Measurements from ENCODE around the gene PLA2G4C. TPM values are rescaled to one million over a fixed set of nuclear protein-coding genes. Genes with fewer than 3 reads are reported as not detected.

PLA2G4C gene
- total and polyA plus RNA-seq, 5 donors = 24.7 to 39.6 (median 30.1) TPM

DNA sequence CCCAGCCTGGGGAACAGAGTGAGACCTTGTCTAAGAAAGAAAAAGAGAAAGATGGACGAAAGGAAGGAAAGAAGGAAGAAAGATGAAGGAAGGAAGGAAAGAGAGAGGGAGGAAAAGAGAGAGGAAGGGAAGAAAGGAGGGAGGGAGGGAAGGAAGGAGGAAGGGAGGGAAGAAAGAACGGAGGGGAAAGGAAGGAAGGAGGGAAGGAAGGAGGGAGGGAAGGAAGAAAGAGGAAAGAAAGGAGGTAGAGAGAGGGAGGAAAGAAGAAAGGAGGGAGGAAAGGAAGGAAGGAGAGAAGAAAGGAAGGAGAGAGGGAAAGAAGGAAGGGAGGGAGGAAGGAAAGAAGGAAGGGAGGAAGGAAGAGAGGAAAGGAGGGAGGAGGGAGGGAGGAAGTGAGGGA is 87.6 kb downstream of the PLA2G4C start:
- intact Hi-C loops (cut with DNase I) = no loop called here
- no peak overlapping the region for H3K27ac ChIP-seq (ENCODE audit: low read length)
- WGBS = 63% methylated on average over 2 of the region's 2 CpGs
- H3K4me3 ChIP-seq (ENCODE audit: low read length) = no peak overlapping the region
- no peaks in the 10 kb centered on the region for H3K4me1 ChIP-seq (ENCODE audit: control insufficient read depth, insufficient read depth, low read length)
- ATAC-seq (no peak), DNase-seq (no peak)
- no peaks in the 10 kb centered on the region for H3K27me3 ChIP-seq (ENCODE audit: control insufficient read depth, insufficient read depth)
- H3K9me3 ChIP-seq (ENCODE audit: control insufficient read depth, low read length) = no peaks in the 10 kb centered on the region

DNA sequence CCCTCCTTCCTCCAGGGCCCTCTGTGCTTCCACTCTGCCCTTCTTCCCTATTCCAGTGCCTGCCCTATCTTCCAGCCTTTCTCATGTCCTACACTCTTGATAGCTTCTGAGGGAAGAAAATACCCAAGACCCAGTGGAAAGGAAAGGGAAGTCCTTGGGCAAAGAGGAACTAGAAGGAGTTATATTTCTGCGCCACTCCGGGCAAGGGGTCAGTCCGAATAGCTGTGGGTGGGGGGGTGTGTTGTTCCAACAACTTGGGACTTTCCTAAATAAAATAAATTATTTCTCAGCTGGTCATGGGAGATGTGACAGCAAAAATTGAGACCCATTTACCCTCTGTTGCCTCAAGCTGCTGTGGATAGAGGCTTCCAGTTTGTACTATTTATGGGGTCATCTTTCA is 89.9 kb downstream of the PLA2G4C start:
- no peak overlapping the region for H3K27ac ChIP-seq (ENCODE audit: low read length)
- DNase-seq (no peak), ATAC-seq (no peak)
- intact Hi-C loops (cut with DNase I) = no loop called here
- no peaks in the 10 kb centered on the region for H3K9me3 ChIP-seq (ENCODE audit: control insufficient read depth, low read length)
- H3K27me3 ChIP-seq (ENCODE audit: control insufficient read depth, insufficient read depth) = no peaks in the 10 kb centered on the region
- WGBS = 77% methylated on average over 3 of the region's 3 CpGs
- H3K4me3 ChIP-seq (ENCODE audit: low read length) = no peak overlapping the region
- no peaks in the 10 kb centered on the region for H3K4me1 ChIP-seq (ENCODE audit: control insufficient read depth, insufficient read depth, low read length)

DNA sequence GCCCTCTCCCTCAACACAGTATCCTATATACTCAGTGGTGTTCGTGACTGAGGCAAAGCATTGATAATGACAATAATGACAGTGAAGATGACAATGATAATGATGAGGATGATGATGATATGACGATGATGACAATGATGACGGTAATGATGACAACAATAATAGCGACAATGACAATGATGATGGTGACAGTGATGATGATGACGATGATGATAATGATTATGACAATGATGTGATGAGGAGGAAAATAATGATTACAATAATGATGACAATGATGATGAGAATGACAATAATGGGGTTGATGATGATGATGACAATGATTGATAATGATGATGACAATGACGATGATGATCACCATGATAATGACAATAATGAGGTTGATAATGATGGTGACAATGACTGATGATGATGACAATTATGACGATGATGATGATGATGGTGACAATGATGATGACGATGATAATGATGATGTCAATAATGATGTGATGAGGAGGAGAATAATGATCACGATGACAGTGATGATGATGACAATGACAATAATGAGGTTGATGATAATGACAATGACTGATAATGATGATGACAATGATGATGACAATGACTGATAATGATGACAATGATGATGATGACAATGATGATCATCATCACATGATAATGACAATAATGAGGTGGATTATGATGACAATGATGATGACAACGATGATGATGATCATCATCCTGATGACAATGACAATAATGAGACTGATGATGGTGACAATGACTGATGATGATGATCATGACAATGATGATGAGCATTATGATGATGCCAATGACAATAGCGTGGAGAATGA is 99.5 kb downstream of the PLA2G4C start:
- WGBS = 87% methylated on average over 11 of the region's 11 CpGs
- no peak overlapping the region for H3K4me3 ChIP-seq (ENCODE audit: low read length)
- intact Hi-C loops (cut with DNase I) = no loop called here
- DNase-seq (no peak), ATAC-seq (no peak)
- H3K9me3 ChIP-seq (ENCODE audit: control insufficient read depth, low read length) = no peaks in the 10 kb centered on the region
- H3K4me1 ChIP-seq (ENCODE audit: control insufficient read depth, insufficient read depth, low read length) = no peaks in the 10 kb centered on the region
- H3K27me3 ChIP-seq (ENCODE audit: control insufficient read depth, insufficient read depth) = no peaks in the 10 kb centered on the region
- H3K27ac ChIP-seq (ENCODE audit: low read length) = no peak overlapping the region

DNA sequence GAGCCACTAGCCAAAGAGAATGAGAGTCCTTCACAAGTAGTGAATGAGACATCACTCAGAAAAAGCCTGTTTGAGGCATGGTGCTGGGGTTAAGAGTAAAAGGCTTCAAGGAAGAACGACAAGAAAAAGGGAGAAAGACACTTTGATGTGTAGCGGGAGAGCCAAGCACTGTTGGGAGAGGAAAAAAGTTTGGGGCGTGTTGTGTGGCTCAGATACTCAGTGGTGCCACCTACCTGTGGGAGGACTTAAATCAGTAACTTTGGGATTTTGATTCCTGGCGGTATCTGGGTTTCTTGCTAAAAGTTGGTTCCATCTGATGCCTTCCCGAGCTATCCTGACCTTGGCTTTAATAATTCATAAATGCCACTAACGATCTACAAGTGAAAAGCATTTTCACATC is 103.9 kb downstream of the PLA2G4C start:
- H3K27ac ChIP-seq (ENCODE audit: low read length) = no peak overlapping the region
- 83% methylated on average over 6 of the region's 6 CpGs for WGBS
- no peak overlapping the region for H3K4me3 ChIP-seq (ENCODE audit: low read length)
- H3K4me1 ChIP-seq (ENCODE audit: control insufficient read depth, insufficient read depth, low read length) = no peaks in the 10 kb centered on the region
- no peaks in the 10 kb centered on the region for H3K9me3 ChIP-seq (ENCODE audit: control insufficient read depth, low read length)
- H3K27me3 ChIP-seq (ENCODE audit: control insufficient read depth, insufficient read depth) = no peaks in the 10 kb centered on the region
- intact Hi-C loops (cut with DNase I) = no loop called here
- no peak for ATAC-seq
- DNase-seq = no peak

DNA sequence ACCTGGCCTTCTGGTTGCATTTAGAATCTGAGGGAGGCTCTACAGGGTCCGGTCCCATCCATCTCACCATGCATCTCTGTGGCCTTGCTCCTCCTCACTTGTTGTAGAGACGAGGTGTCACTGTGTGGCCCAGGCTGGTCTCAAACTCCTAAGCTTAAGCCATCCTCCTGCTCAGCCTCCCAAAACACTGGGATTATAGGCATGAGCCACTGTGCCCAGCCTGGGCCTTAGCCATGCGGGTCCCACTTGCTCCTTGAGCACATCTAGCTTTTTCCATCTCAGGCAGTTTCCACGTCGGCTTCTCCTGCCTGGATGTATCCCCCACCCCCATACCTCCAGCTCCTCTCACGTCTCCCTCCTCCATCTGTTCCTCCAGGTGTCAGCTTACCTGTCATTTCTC is 106.4 kb downstream of the PLA2G4C start:
- no peaks in the 10 kb centered on the region for H3K9me3 ChIP-seq (ENCODE audit: control insufficient read depth, low read length)
- DNase-seq = no peak
- 69% methylated on average over 6 of the region's 6 CpGs for WGBS
- H3K27ac ChIP-seq (ENCODE audit: low read length) = no peak overlapping the region
- intact Hi-C loops (cut with DNase I) = no loop called here
- no peaks in the 10 kb centered on the region for H3K4me1 ChIP-seq (ENCODE audit: control insufficient read depth, insufficient read depth, low read length)
- no peak overlapping the region for H3K4me3 ChIP-seq (ENCODE audit: low read length)
- H3K27me3 ChIP-seq (ENCODE audit: control insufficient read depth, insufficient read depth) = no peaks in the 10 kb centered on the region
- ATAC-seq = no peak

DNA sequence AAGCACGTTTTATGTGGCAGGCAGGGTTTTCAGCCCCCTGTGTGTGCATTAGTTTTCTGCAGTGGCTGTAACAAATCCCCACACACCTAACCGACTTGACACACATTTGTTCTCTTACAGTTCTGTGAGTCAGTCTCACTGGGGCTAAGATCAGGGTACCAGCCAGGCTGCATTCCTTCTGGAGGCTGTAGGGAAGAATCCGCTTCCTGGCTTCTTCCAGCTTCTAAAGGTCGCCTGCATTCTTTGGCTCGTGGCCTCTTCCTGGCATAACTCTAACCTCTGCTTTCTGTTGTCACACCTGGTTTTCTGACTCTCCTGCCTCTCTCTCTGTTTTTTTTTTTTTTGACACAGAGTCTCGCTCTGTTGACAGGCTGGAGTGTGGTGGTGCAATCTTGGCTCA is 109.8 kb downstream of the PLA2G4C start:
- DNase-seq = no peak
- intact Hi-C loops (cut with DNase I) = no loop called here
- 81% methylated on average over 6 of the region's 6 CpGs for WGBS
- Histone ChIP-seq H3K4me3 (ENCODE audit: low read length) (no peak overlapping the region), H3K4me1 (ENCODE audit: control insufficient read depth, insufficient read depth, low read length) (no peaks in the 10 kb centered on the region), H3K27ac (ENCODE audit: low read length) (no peak overlapping the region), H3K27me3 (ENCODE audit: control insufficient read depth, insufficient read depth) (no peaks in the 10 kb centered on the region), H3K9me3 (ENCODE audit: control insufficient read depth, low read length) (no peaks in the 10 kb centered on the region)
- ATAC-seq = no peak

DNA sequence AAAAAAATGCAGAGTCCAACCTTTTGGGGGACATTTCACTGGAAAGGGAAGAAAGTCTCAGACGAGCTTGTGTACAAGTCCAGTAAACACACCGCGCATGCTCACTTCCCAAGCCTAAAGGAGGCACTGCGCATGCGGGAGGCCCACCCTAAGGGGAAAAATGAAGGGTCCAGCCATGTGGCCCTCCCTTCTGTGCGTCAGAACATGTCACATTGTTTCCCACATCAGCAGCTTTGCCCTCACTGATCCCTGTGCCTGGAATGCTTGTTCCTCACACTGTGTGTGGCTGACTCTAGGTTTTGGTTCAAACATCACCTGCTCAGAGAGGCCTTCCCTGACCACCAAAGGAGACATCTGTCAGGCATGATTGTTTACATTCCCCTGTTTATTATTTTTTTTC is 111.8 kb downstream of the PLA2G4C start:
- no peak overlapping the region for H3K4me3 ChIP-seq (ENCODE audit: low read length)
- H3K4me1 ChIP-seq (ENCODE audit: control insufficient read depth, insufficient read depth, low read length) = no peaks in the 10 kb centered on the region
- intact Hi-C loops (cut with DNase I) = no loop called here
- 83% methylated on average over 6 of the region's 6 CpGs for WGBS
- H3K9me3 ChIP-seq (ENCODE audit: control insufficient read depth, low read length) = no peaks in the 10 kb centered on the region
- no peak for DNase-seq
- no peak for ATAC-seq
- no peak overlapping the region for H3K27ac ChIP-seq (ENCODE audit: low read length)
- no peaks in the 10 kb centered on the region for H3K27me3 ChIP-seq (ENCODE audit: control insufficient read depth, insufficient read depth)

Other genes with a start within 250 kb of the PLA2G4C start
- gene SULT2A1, start 224.5 kb downstream of the PLA2G4C start, total RNA-seq = not detected
- not detected for gene SULT2A1, start 224.5 kb downstream of the PLA2G4C start, polyA plus RNA-seq
- gene BSPH1, start 118.6 kb downstream of the PLA2G4C start, total RNA-seq = not detected
- not detected for gene BSPH1, start 118.6 kb downstream of the PLA2G4C start, polyA plus RNA-seq
- gene ELSPBP1, start 116.2 kb downstream of the PLA2G4C start, total RNA-seq = not detected
- not detected for gene ELSPBP1, start 116.2 kb downstream of the PLA2G4C start, polyA plus RNA-seq
- gene CABP5, start 66.7 kb downstream of the PLA2G4C start, total RNA-seq = not detected
- gene CABP5, start 66.7 kb downstream of the PLA2G4C start, polyA plus RNA-seq = not detected
- gene LIG1, start 59.5 kb upstream of the PLA2G4C start, total RNA-seq = 1 to 10 TPM; 3.8 to 8.4 (median 5.5) TPM
- 4.2 TPM for gene LIG1, start 59.5 kb upstream of the PLA2G4C start, polyA plus RNA-seq
- 1 to 10 TPM; 5.4 to 6.9 (median 6.5) TPM for gene ZSWIM9, start 59.9 kb upstream of the PLA2G4C start, total RNA-seq
- gene ZSWIM9, start 59.9 kb upstream of the PLA2G4C start, polyA plus RNA-seq = 5.7 TPM
- gene CARD8, start 145.1 kb upstream of the PLA2G4C start, total RNA-seq = 10 to 100 TPM; 32.6 to 43.3 (median 33.3) TPM
- gene CARD8, start 145.1 kb upstream of the PLA2G4C start, polyA plus RNA-seq = 22.3 TPM
- under 1 TPM; 0.25 to 0.46 (median 0.42) TPM for gene ZNF114, start 159.3 kb upstream of the PLA2G4C start, total RNA-seq
- gene ZNF114, start 159.3 kb upstream of the PLA2G4C start, polyA plus RNA-seq = 0.43 TPM
- gene EMP3, start 214.7 kb upstream of the PLA2G4C start, total RNA-seq = 100 to 1,000 TPM in 1 of 4 donors, 10 to 100 TPM in 3; 58.0 to 114 (median 80.0) TPM
- 66.7 TPM for gene EMP3, start 214.7 kb upstream of the PLA2G4C start, polyA plus RNA-seq

Measured in right cardiac atrium (tissue), 5 donors.